Measurements from ENCODE around the gene TMEM116. TPM values are rescaled to one million over a fixed set of nuclear protein-coding genes. Genes with fewer than 3 reads are reported as not detected.

TMEM116 gene
- polyA plus RNA-seq, 1 donor (not counting 4 experiments of a cell fraction or from before 2014, with no cell fraction given): 7.7 TPM

DNA sequence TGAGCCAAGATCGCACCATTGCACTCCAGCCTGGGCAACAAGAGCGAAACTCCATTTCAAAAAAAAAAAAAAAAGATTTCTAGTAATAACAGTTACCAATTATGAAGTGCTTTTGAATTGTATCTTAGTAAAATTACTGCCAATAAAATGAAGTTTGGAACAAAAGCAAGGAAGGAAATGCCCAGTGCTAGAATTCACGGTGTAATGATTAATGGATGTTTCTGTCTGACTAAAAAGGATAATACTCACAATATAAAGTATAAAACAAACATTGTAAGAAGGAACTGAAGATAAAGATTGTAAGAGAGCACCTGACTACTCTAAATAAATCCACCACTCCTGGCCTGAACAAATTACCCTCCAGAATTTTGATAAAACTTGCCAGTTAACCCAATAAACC is 4.0 kb downstream of the TMEM116 start:
- H3K4me2 ChIP-seq (ENCODE audit: control insufficient read depth, extremely low read depth, insufficient read depth, low read depth, low read length): no peak overlapping the region
- H3K9me3 ChIP-seq (ENCODE audit: control insufficient read depth, low read depth, low read length): no peaks in the 10 kb centered on the region
- H3K9ac ChIP-seq (ENCODE audit: control insufficient read depth, extremely low read depth, insufficient read depth, low read length): no peak overlapping the region
- H3K4me1 ChIP-seq (ENCODE audit: control insufficient read depth, extremely low read depth, insufficient read depth, low read length): peaks cover 21% of the 10 kb centered on the region
- no peak overlapping the region for H3K27ac ChIP-seq (ENCODE audit: control insufficient read depth, insufficient read depth, low read length)
- no peaks in the 10 kb centered on the region for H3K27me3 ChIP-seq (ENCODE audit: control insufficient read depth, extremely low read depth, insufficient read depth, low read length)
- DNase-seq (ENCODE audit: low read depth, low spot score): no peak
- no peak for FAIRE-seq
- peaks cover 4% of the 10 kb centered on the region for H3K9me1 ChIP-seq (ENCODE audit: control insufficient read depth, extremely low read depth, insufficient read depth, low read length)
- no peaks in the 10 kb centered on the region for H3K36me3 ChIP-seq (ENCODE audit: control insufficient read depth in 2 of 2, extremely low read depth in 1 of 2, insufficient read depth in 2 of 2, low read length in 2 of 2)
- H3K79me2 ChIP-seq (ENCODE audit: control insufficient read depth, insufficient read depth, low read length): peaks cover 12% of the 10 kb centered on the region
- no peak overlapping the region for H2AFZ ChIP-seq (ENCODE audit: control insufficient read depth, low read length)
- dilution Hi-C loops (cut with MboI; ENCODE audit: extremely low pct_ligation_motif_present, low sequenced_read_pairs): no loop called here
- H3K4me3 ChIP-seq (ENCODE audit: control insufficient read depth in 2 of 3, extremely low read depth in 1 of 3, insufficient read depth in 2 of 3, low read depth in 1 of 3, low read length in 3 of 3): no peak overlapping the region
- TF ChIP-seq EZH2 (IDR thresholded peaks at IDR 0.05; ENCODE audit: low read length): no peak
- TF ChIP-seq, protein P1, sequence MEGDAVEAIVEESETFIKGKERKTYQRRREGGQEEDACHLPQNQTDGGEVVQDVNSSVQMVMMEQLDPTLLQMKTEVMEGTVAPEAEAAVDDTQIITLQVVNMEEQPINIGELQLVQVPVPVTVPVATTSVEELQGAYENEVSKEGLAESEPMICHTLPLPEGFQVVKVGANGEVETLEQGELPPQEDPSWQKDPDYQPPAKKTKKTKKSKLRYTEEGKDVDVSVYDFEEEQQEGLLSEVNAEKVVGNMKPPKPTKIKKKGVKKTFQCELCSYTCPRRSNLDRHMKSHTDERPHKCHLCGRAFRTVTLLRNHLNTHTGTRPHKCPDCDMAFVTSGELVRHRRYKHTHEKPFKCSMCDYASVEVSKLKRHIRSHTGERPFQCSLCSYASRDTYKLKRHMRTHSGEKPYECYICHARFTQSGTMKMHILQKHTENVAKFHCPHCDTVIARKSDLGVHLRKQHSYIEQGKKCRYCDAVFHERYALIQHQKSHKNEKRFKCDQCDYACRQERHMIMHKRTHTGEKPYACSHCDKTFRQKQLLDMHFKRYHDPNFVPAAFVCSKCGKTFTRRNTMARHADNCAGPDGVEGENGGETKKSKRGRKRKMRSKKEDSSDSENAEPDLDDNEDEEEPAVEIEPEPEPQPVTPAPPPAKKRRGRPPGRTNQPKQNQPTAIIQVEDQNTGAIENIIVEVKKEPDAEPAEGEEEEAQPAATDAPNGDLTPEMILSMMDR (optimal IDR thresholded peaks at IDR 0.05 in 1 of 3, IDR thresholded peaks at IDR 0.05 in 1 of 3, conservative IDR thresholded peaks at IDR 0.05 in 1 of 3; ENCODE audit: extremely low read depth in 1 of 3, insufficient read depth in 2 of 3, low read length in 3 of 3): no peak
- H4K20me1 ChIP-seq (ENCODE audit: control insufficient read depth, extremely low read depth, insufficient read depth, low read length): no peaks in the 10 kb centered on the region

DNA sequence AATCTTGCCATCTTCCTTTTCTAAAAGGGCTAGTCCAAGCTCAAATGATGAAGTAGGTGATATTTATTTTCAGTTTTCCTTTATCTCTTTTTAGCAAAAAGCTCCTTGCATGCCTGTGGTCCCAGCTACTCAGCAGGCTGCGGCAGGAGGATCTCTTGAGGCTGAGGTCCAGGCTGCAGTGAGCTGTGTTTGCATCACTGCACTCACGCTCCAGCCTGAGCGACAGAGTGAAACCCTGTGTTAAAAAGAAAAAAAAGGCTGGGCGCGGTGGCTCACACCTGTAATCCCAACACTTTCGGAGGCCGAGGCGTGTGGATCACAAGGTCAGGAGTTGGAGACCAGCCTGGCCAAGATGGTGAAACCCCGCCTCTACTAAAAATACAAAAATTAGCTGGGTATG is 5.0 kb downstream of the TMEM116 start:
- Histone ChIP-seq H3K79me2 (ENCODE audit: control insufficient read depth, insufficient read depth, low read length) (peaks cover 9% of the 10 kb centered on the region), H3K9ac (ENCODE audit: control insufficient read depth, extremely low read depth, insufficient read depth, low read length) (no peak overlapping the region), H3K4me2 (ENCODE audit: control insufficient read depth, extremely low read depth, insufficient read depth, low read depth, low read length) (no peak overlapping the region), H3K36me3 (ENCODE audit: control insufficient read depth in 2 of 2, extremely low read depth in 1 of 2, insufficient read depth in 2 of 2, low read length in 2 of 2) (no peaks in the 10 kb centered on the region), H3K4me1 (ENCODE audit: control insufficient read depth, extremely low read depth, insufficient read depth, low read length) (peaks cover 21% of the 10 kb centered on the region), H3K27me3 (ENCODE audit: control insufficient read depth, extremely low read depth, insufficient read depth, low read length) (no peaks in the 10 kb centered on the region), H3K4me3 (ENCODE audit: control insufficient read depth in 2 of 3, extremely low read depth in 1 of 3, insufficient read depth in 2 of 3, low read depth in 1 of 3, low read length in 3 of 3) (no peak overlapping the region), H3K27ac (ENCODE audit: control insufficient read depth, insufficient read depth, low read length) (no peak overlapping the region), H2AFZ (ENCODE audit: control insufficient read depth, low read length) (no peak overlapping the region), H4K20me1 (ENCODE audit: control insufficient read depth, extremely low read depth, insufficient read depth, low read length) (no peaks in the 10 kb centered on the region), H3K9me1 (ENCODE audit: control insufficient read depth, extremely low read depth, insufficient read depth, low read length) (peaks cover 4% of the 10 kb centered on the region), H3K9me3 (ENCODE audit: control insufficient read depth, low read depth, low read length) (no peaks in the 10 kb centered on the region)
- dilution Hi-C loops (cut with MboI; ENCODE audit: extremely low pct_ligation_motif_present, low sequenced_read_pairs): no loop called here
- FAIRE-seq: no peak
- no peak for DNase-seq (ENCODE audit: low read depth, low spot score)
- TF ChIP-seq, protein P1 (optimal IDR thresholded peaks at IDR 0.05 in 1 of 3, IDR thresholded peaks at IDR 0.05 in 1 of 3, conservative IDR thresholded peaks at IDR 0.05 in 1 of 3; ENCODE audit: extremely low read depth in 1 of 3, insufficient read depth in 2 of 3, low read length in 3 of 3): no peak
- no peak for TF ChIP-seq EZH2 (IDR thresholded peaks at IDR 0.05; ENCODE audit: low read length)
